ENCODE data around the gene ATP11A. TPM values are rescaled to one million over a fixed set of nuclear protein-coding genes. Genes with fewer than 3 reads are reported as not detected.

Gene ATP11A
- total RNA-seq, 1 donor from 2014 or later = 114 TPM

- Mint-ChIP-seq H3K9me3 (peaks cover 7% of the 10 kb centered on the region), H3K36me3 (peaks cover 12% of the 10 kb centered on the region), H3K27ac (peak overlapping the region; percentile 97), H3K4me1 (peaks cover 68% of the 10 kb centered on the region), H3K4me3 (no peak overlapping the region), H3K27me3 (ENCODE audit: low read depth) (no peaks in the 10 kb centered on the region)
- peak in 1 of 2 experiments; percentile 6 for DNase-seq (ENCODE audit: low spot score in 2 of 2, unreplicated experiment in 2 of 2)
- no peak for TF ChIP-seq CTCF (IDR thresholded peaks at IDR 0.05; ENCODE audit: unreplicated experiment)
These were observed 21.2 kb downstream of the ATP11A start for GRCh38 chr13:112710855-112711527.

GRCh38 chr13:112711528-112712265 lies 21.9 kb downstream of the ATP11A start:
- Mint-ChIP-seq H3K4me1 (peaks cover 68% of the 10 kb centered on the region), H3K4me3 (peak overlapping the region; percentile 26), H3K27me3 (ENCODE audit: low read depth) (no peaks in the 10 kb centered on the region), H3K36me3 (peaks cover 12% of the 10 kb centered on the region), H3K9me3 (peaks cover 7% of the 10 kb centered on the region), H3K27ac (peak overlapping the region; percentile 97)
- peak; percentile 31 to 68 for DNase-seq (ENCODE audit: low spot score in 2 of 2, unreplicated experiment in 2 of 2)
- no peak for TF ChIP-seq CTCF (IDR thresholded peaks at IDR 0.05; ENCODE audit: unreplicated experiment)

GRCh38 chr13:112712451-112713207 lies 22.8 kb downstream of the ATP11A start:
- Mint-ChIP-seq H3K4me1 (peaks cover 78% of the 10 kb centered on the region), H3K27ac (peak overlapping the region; percentile 97), H3K4me3 (no peak overlapping the region), H3K27me3 (ENCODE audit: low read depth) (no peaks in the 10 kb centered on the region), H3K9me3 (peaks cover 7% of the 10 kb centered on the region), H3K36me3 (peaks cover 12% of the 10 kb centered on the region)
- peak in 1 of 2 experiments; percentile 14 for DNase-seq (ENCODE audit: low spot score in 2 of 2, unreplicated experiment in 2 of 2)
- TF ChIP-seq CTCF (IDR thresholded peaks at IDR 0.05; ENCODE audit: unreplicated experiment) = no peak

GRCh38 chr13:112713517-112714253 lies 23.8 kb downstream of the ATP11A start:
- no peaks in the 10 kb centered on the region for H3K27me3 Mint-ChIP-seq (ENCODE audit: low read depth)
- H3K9me3 Mint-ChIP-seq = peaks cover 7% of the 10 kb centered on the region
- H3K27ac Mint-ChIP-seq = peak overlapping the region; percentile 97
- TF ChIP-seq CTCF (IDR thresholded peaks at IDR 0.05; ENCODE audit: unreplicated experiment) = no peak
- H3K4me1 Mint-ChIP-seq = peaks cover 79% of the 10 kb centered on the region
- H3K4me3 Mint-ChIP-seq = no peak overlapping the region
- H3K36me3 Mint-ChIP-seq = peaks cover 12% of the 10 kb centered on the region
- DNase-seq (ENCODE audit: low spot score in 2 of 2, unreplicated experiment in 2 of 2) = no peak
